ENCODE measurements around the gene ABCA13. TPM values are rescaled to one million over a fixed set of nuclear protein-coding genes. Genes with fewer than 3 reads are reported as not detected.
"Not testable (repeated sequence)": the region's sequence is repeated elsewhere in the genome, so short reads cannot be mapped to it uniquely, and the experiment has no call there.

The ABCA13 gene
- total RNA-seq, 1 experiment from 2014 or later: 0.62 TPM

DNA sequence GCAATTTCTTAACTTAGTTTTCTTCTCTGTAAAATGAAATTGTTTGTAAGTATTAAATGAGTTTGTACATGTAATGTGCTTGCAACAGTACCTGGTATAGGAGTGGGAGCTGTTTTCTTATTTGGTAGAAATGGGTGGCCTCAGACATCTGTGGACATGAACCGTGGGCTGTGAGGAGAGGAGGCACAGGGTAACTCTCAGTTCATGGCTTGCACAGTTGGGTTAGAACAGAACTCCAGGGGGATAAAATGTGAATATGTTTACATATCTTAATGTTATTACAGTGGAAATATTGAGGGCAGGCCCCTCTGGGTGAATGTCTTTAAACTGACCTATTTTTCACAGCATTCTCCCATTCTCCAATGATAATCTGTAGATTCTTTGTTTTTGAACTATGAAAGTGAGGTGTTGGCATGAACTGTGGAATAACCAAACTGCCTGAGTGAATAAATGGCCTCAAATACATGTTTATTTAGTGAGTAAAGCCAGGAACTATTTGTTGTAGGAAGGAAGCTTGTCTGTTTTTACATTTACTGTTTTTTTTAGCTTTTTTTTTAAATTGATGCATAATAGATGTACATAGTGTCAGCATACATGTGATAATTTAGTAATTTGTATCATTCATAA, 2.6 kb downstream of the ABCA13 start:
- DNase-seq (ENCODE audit: low spot score): peak; percentile 24

DNA sequence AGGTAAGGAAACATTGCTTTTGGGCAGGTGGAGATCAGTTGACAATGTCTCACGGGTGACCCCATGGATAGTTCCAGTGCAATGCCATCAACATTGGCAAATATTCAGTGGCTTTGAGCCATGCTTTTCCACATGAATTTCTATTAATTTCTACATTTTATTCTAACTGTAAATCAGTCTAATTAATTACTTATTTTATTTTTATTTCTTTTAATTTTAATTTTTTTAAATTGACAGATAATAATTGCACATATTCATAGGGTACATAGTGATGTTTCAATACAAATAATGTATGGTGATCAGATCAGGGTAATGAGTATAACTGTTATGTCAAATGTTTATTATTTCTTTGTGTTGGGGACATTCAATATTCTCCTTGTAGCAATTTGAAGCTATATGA, 3.8 kb downstream of the ABCA13 start:
- DNase-seq (ENCODE audit: low spot score): no peak

DNA sequence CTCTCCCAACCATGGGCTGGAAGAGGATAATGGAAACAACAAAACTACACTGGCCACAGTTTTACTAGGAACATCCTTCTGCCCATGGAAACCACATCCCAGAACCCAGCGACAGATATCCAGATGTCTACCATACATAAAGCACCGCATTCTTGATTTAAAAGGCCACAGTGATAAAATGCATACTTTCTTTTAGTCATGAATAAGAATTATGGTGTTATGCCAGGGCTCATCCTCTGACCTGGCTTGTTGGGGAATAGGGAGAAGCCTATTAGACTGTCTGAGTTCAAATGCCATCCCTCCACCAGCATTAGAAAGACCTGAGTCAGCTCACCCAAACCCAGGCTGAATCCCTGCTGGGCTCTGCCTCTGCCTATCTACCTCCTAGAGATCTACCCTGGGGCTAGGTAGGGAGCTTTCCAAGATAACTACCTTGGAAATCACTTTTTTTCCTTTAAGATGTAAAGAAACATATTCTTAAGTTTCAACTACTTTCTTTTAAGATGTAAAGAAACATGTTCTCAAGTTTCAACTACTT, 5.2 kb downstream of the ABCA13 start:
- DNase-seq (ENCODE audit: low spot score): no peak

DNA sequence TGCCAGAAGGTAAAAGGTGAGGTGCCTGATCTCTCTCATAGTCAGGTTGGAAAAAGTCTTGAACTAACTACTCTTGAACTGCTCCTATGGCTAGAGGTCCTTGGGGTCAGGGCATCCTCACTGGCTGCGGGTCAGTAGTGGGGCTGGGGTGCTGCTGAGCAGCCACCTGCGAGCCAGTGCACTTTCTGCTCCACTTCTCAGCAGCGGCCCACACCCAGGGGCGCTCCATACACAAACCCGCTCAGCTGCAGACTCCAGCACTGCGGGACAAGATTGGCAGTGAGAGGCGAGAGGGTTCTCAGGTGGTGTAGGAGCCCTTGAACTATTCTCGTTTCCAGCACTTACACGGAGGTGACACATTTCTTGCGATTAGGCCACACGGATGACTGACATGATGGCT, 6.0 kb downstream of the ABCA13 start:
- no peak for DNase-seq (ENCODE audit: low spot score)

DNA sequence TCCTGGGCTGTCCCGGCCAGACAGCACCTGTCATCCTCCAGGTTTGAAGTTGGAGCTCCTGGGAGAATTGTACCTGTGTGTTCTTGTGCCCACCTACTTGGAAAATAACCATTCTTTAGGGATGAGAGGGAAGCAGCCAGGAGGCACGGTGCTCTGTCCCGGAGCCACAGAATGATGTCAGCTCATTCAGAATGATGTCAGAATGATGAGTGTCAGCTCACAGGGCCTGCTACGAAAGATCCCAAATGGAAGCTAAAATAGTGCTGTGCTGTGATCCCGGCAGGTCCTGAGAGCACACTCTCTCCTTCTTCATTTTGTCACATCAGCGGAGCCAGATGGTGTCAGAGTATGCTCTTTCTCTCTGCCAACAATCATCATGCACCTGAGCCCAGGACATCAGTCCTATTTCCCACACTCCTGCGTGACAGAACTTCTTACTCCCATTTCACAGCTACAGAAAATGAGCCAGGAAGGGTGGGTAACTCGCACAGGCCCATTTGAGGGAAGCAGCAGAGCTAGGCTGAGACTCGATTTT, 8.3 kb downstream of the ABCA13 start:
- no peak for DNase-seq (ENCODE audit: low spot score)

DNA sequence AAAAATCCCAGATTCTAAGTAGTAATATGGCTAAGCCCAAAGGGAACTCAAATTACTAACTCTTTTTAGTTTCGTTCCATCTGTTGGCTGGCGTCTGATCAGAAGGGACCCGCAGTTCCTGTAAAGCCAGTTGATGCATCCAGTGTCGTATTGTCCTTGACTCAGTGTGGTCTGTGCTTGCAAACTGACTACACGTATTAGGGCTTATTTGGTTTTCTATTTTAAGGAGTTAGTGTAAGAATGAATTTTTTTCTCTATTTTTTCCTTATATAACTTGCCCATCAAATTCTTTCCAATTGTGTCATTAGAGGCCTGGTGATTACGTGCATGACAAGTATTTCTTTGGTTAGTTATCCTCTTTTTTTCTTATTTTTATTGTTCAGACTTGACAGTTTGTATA, 9.7 kb downstream of the ABCA13 start:
- no peak for DNase-seq (ENCODE audit: low spot score)

DNA sequence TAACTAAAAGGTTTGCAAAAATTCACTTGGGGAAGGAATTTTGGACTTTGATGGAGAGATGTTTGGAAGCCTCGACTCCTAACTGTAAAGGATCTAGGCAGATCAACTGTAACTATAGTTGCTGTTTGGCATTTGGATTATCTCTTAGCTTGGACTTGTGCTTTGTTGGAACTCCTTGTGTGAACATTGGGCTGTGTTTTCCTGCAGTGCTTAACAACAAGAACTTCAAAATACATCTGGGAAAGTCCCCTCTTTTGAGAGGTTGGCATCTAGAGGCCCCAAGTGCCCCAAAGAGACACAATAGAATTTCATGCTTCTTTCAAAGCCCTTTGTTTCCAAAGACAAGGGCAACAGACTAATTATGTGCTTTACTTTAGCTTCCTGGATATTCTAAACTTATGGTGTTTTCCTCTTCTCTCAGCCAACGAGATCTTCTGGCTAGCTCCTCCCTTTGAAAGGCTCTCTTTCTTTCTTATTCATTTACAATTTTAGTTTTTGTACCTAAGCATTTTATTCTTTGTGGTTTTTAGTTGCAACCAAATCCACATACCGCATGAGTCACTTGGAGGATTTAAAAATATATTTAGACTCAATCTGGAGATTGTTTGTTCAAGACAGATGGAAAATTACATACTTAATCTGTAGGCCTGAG, 11.6 kb downstream of the ABCA13 start:
- peak; percentile 57 for DNase-seq (ENCODE audit: low spot score)

DNA sequence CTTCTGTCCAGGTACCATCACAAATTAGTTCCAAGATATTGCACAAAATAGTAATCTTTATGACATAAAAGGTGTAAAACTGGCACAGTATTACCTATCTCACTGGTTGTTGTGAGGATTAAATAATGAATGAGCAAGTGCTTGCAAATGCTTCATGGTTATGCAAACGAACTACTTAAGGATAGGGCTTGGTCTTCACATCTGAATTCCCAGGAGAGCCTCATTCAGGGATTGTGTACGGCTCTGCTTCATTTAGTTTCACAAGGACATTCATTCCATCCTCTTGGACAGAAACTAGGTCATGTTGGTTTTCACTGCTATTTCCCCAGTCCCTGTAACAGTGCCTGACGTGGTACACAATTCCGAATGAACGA, 12.1 kb downstream of the ABCA13 start:
- DNase-seq (ENCODE audit: low spot score): no peak

DNA sequence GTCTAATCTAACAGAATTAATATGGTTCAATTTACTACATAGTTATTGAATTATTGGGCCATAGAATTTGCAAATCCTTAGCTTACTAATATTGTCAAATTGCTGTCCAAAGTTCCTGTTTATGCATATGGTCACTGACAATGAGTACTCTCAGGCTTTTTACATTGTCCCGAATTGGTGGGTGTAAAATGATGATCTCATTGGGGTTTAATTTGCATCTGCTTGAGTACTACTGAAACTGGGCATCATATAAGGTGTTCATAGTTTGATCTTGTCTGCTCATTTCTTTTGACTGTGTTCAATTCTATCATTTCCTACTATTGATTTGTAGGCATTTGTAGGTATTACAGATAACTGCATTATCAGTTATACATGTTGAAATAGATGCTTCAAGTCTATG, 12.7 kb downstream of the ABCA13 start:
- no peak for DNase-seq (ENCODE audit: low spot score)

DNA sequence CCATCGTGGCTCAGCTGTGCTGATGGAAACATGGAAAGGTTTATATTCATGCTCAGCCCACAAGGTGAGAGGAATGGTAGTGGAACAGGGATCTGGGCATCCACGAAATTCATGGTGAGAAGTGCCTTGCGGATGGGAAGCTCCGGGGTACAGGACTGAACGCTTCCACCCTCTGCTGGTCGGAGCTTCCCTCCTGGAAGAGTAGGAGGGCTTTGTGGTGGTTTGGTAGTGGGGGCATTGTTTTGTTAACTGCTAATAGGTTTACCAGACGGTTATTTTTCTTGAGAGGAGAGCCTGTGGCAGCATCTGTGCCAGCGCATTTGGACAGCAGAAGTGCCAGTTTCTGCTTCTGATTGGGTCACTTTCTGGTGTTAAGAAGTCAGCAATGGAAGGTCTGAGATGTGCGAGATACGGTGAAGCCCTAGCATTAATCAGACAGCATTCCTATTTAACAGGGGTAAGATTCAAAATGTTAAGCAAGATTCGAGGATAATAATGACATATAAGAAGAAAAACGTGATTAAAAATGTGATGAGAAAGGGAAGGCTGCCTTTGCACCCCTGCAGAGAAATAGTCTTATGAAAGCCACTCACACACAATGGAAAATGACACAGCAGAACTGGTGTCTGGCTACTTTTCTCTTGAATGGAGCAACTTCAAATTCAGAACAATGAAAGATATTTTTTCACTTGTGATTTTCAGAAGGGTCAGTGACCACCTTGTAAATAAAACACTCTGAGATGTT, 17.7 kb downstream of the ABCA13 start:
- DNase-seq (ENCODE audit: low spot score): no peak

DNA sequence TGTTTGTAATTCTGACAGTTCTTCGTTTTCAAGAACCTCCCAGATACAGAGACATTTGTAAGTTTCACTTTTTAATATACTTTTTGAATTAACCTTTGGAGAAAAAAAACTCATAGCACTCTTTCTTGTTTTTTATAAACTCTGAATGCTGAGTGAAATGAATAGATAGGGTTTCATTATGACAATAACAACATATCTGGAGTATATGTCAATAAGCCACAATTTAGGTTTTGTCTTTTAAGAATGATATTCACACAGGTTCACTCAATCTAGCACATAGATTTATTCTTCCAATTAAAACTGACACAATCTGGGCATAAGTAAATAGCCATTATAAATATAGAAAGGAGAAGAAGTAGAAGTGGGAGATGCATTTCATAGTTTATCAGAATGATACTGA, 21.7 kb downstream of the ABCA13 start:
- no peak for DNase-seq (ENCODE audit: low spot score)

DNA sequence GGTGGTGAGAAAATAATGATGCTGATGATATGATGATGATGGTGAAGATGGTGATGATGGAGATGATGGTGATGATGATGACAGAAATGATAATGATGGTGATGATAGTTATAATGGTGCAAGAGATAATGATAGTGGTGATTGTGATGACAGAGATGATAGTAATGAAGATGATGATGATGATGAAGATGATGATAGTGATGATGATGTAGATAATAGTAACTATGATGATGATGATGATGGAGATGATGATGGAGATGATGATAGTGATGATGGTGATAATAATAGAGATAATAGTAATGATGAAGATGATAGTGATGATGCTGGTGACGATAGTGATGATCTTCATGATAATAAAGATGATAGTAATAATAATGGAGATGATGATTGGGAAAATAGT, 22.2 kb downstream of the ABCA13 start:
- DNase-seq (ENCODE audit: low spot score): no peak

DNA sequence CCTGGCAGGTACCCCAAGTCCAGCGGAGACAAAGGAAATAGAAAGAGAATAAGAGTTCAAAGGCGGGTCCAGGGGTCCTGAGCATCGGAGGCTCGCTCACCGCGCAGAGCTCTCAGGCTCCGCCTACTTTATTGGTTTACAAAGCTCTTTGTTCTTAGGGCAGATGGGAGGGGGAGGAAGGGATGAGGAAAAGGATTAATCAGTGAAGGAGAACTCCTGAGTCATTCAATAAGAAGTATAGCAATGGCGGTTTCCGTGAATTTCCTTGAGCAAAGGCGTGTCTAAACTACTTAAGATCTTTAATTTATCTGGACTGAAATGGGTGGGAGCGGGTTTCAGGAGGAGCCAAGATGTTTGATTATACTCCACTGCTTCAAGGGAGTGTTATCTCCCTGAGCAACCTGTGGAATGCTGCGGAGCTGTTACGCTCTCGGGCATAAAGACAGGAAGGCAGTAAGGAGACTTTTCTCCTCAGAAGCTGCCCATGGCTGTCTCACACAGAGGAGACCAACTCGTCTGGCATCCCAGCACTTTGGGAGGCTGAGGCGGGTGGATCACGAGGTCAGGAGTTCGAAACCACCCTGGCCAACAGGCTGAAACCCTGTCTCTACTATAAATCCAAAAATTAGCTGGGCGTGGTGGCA, 29.8 kb downstream of the ABCA13 start:
- not testable (repeated sequence) for DNase-seq (ENCODE audit: low spot score)

DNA sequence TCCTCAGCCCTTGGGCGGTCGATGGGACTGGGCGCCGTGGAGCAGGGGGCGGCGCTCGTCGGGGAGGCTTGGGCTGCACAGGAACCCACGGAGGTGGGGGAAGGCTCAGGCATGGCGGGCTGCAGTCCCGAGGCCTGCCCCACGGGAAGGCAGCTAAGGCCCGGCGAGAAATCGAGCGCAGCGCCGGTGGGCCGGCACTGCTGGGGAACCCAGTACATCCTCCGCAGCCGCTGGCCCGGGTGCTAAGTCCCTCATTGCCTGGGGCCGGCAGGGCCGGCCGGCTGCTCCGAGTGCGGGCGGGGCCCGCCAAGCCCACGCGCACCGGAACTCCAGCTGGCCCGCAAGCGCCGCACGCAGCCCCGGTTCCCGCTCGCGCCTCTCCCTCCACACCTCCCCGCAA, 31.7 kb downstream of the ABCA13 start:
- not testable (repeated sequence) for DNase-seq (ENCODE audit: low spot score)

DNA sequence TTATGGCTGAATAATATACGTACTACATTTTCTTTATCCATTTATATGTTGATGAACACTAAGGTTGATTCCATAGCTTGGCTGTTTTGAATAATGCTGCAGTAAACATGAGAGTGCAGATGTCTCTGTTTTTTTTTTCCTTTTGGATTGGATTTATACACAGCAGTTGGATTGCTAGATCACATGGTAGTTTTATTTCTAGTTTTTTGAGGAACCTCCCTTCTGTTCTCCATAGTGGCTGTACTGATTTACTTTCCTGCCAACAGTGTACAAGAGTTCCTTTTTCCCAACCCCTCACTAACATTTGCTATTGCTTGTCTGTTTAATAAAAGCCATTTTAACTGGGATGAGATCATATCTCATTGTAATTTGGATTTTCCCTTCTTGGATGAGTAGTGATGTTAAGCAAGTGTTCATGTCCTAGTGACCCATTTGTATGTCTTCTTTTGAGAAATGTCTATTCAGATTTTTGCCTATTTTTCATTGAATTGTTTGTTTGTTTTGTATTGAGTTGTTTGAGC, 36.0 kb downstream of the ABCA13 start:
- DNase-seq (ENCODE audit: low spot score): no peak

DNA sequence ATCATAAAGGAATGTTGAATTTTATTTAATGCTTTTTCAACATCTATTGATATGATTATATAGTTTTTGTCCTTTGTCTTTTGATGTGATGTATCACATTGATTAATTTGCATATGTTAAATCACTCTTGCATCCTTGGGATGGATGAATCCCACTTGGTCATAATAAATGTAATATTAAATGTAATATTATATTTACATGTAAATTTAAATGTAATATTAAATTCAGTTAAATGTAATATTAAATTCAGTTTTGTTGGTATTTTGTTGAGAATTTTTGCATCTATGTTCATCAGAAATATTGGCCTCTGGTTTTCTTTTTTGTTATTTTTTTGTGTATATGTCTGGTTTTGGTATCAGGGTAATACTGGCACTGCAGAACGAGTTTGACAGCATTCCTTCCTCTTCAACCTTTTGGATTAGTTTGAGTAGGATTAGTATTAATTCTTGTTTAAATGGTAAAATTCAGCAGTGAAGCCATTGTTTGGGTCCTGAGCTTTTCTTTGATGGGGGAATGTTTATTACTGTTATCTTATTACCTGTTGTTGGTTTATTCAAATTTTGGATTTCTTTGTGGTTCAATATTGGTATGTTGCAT, 37.8 kb downstream of the ABCA13 start:
- no peak for DNase-seq (ENCODE audit: low spot score)

DNA sequence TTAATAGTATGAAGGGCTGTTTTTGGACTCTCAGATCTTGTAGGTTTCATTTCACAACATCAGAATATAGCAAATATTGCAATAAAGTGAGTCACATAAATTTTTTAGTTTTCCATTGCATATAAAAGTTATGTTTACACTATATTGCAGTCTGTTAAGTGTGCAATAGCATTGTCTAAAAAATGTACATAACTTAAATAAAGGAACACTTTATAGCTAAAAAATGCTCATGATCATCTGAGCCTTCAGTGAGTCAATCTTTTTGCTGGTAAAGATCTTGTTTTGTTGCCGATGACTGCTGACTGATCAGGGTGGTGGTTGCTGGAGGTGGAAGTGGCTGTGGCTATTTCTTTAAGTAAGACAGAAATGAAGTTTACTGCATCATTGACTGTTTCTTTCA, 42.0 kb downstream of the ABCA13 start:
- DNase-seq (ENCODE audit: low spot score): no peak

DNA sequence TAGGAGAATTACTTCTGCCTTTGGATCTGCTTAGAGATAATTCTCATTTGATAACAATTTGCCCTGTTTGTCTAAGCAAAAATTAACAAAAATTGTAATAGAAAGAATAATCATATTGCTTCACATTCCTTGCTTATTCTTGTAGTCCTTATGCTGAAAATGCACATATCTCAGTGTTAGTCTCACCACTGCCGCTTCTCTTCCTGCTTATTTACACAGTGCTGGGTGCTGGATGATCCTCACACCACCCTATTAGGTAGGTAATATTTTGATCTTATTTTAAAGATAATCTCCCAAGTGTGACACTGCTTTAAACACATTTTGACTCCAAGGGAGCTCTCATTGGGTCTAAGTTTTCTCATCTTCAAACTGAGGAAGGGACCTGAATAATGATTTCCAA, 46.0 kb downstream of the ABCA13 start:
- DNase-seq (ENCODE audit: low spot score): no peak

DNA sequence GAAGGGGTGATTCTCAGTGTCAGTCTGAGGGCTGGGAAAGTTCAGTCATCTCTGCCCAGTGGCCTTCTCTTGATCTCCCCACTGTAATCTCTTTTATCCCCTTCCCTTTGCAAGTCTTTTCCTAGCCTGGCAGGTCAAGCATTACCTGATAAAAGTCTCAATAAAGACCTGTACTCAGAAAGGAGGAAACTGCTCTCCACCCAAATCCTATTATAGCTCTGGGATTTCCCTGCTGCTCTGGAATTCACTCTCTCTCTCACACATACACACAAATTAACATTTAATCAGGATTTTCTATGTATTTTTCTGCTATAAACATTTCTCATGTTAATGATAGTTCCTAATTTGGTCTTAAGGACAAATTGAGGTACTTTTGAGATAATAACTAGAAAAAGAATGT, 46.5 kb downstream of the ABCA13 start:
- no peak for DNase-seq (ENCODE audit: low spot score)

DNA sequence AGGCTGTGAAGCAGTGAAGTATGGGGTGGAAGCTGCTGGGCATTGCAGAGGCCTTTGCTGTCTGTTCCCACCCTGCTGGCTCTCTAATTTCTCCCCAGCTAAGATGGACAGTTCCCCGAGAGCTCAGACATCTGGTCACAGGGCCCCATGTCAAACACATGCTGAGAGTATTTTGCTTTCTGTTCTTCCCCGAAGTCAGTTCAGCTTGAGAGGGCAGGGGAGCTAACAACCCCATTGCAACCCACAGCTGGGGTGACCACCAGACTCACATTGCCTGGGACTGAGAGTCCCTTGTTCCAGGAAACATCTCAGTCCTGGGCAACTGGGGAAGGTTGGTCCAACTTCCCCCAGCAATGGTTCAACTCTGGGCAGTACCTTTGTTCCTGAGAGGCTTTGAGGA, 52.8 kb downstream of the ABCA13 start:
- DNase-seq (ENCODE audit: low spot score): no peak

DNA sequence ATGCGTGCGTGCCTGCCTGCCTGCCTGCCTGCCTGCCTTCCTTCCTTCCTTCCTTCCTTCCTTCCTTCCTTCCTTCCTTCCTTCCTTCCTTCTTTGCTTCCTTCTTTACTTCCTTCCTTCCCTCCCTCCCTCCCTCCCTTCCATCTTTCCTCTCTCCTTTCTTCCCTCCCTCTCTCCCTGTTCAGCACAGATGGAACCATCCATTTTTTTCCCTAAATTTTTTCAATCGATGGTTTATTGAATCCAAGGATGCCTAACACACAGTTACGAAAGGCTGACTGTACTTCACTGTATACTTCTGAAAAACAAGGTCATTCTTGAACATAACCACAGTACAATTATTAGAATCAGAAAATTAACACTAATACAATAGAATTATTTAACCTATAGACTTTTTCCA, 53.8 kb downstream of the ABCA13 start:
- no peak for DNase-seq (ENCODE audit: low spot score)

DNA sequence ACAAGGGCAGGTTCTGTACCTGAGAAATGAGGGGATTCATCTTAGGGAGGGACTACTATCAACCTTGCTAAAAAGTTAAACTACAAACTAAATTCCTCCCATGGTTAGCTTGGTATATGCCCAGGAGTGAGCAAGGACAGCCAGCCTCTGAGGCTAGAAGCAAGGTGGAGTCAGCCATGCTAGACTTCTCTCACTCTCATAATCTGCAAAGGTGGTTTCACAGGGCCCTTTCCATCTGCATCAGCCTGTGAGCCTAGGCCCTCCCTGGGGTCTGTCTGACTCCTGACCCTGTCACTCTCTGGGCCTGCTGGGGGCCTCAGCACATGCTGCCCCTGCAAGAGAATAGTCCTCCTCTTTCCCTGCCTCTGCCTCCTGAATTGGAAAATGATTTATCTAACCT, 66.1 kb downstream of the ABCA13 start:
- no peak for DNase-seq (ENCODE audit: low spot score)

Measured in A172 (cell line).